ENCODE results near the gene CHMP4B. TPM values are rescaled to one million over a fixed set of nuclear protein-coding genes. Genes with fewer than 3 reads are reported as not detected.
A peak's percentile ranks its signal among the peaks of the same experiment; 100 is the strongest.

CHMP4B gene
- total RNA-seq, 6 donors from 2014 or later, result 71.2 to 139 (median 104) TPM

- H3K36me3 ChIP-seq, result peaks cover 28 to 90% (median 67%) of the 10 kb centered on the region in 4 donors
These were observed 42.3 kb downstream of the CHMP4B start for GRCh38 chr20:33853507-33853813.

GRCh38 chr20:33857722-33858563 is 46.8 kb downstream of the CHMP4B start:
- peak overlapping the region in 2 of 4 donors; percentile 32 to 61 for H3K27ac ChIP-seq
- peaks cover 14 to 49% (median 41%) of the 10 kb centered on the region in 4 donors for H3K36me3 ChIP-seq
- DNase-seq, result no peak
- no peak overlapping the region for H3K4me3 ChIP-seq
- H3K27me3 ChIP-seq, result no peaks in the 10 kb centered on the region
- no peak for TF ChIP-seq POLR2A (IDR thresholded peaks at IDR 0.05)
- no peak for TF ChIP-seq EP300 (IDR thresholded peaks at IDR 0.05)
- TF ChIP-seq CTCF (IDR thresholded peaks at IDR 0.05), result no peak
- TF ChIP-seq POLR2AphosphoS5 (IDR thresholded peaks at IDR 0.05), result no peak
- H3K4me1 ChIP-seq, result peaks cover 14 to 20% (median 17%) of the 10 kb centered on the region in 4 donors
- WGBS, 2 donors, result 83 to 87% methylated on average over 13 of the region's 13 CpGs
- ATAC-seq (ENCODE audit: low FRiP score in 2 of 2), result no peak
- no peaks in the 10 kb centered on the region for H3K9me3 ChIP-seq

More at GRCh38 chr20:33853507-33853813, 42.3 kb downstream of the CHMP4B start:
- DNase-seq, result no peak
- Histone ChIP-seq H3K4me1 (peaks cover 0 to 7% (median under 1%) of the 10 kb centered on the region in 4 donors), H3K27ac (no peak overlapping the region), H3K27me3 (no peaks in the 10 kb centered on the region), H3K4me3 (no peak overlapping the region), H3K9me3 (no peaks in the 10 kb centered on the region)
- TF ChIP-seq POLR2A (IDR thresholded peaks at IDR 0.05) (no peak), CTCF (IDR thresholded peaks at IDR 0.05) (no peak), POLR2AphosphoS5 (IDR thresholded peaks at IDR 0.05) (no peak), EP300 (IDR thresholded peaks at IDR 0.05) (no peak)
- 82 to 100% methylated on average over 9 to 13 of the region's 14 CpGs for WGBS, 2 donors
- ATAC-seq (ENCODE audit: low FRiP score in 2 of 2), result no peak

GRCh38 chr20:33858666-33859065 is 47.5 kb downstream of the CHMP4B start:
- Histone ChIP-seq H3K4me1 (peaks cover 14 to 20% (median 18%) of the 10 kb centered on the region in 4 donors), H3K9me3 (no peaks in the 10 kb centered on the region), H3K36me3 (peaks cover 12 to 42% (median 34%) of the 10 kb centered on the region in 4 donors), H3K27me3 (no peaks in the 10 kb centered on the region), H3K27ac (peak overlapping the region in 2 of 4 donors; percentile 32 to 61), H3K4me3 (no peak overlapping the region)
- DNase-seq (no peak), ATAC-seq (ENCODE audit: low FRiP score in 2 of 2) (no peak)
- 88 to 93% methylated on average over 3 to 4 of the region's 4 CpGs for WGBS, 2 donors
- TF ChIP-seq CTCF (IDR thresholded peaks at IDR 0.05), result no peak
- TF ChIP-seq POLR2AphosphoS5 (IDR thresholded peaks at IDR 0.05), result no peak
- no peak for TF ChIP-seq EP300 (IDR thresholded peaks at IDR 0.05)
- no peak for TF ChIP-seq POLR2A (IDR thresholded peaks at IDR 0.05)

GRCh38 chr20:33859157-33859695 is 48.1 kb downstream of the CHMP4B start:
- 50 to 51% methylated on average over 12 of the region's 12 CpGs for WGBS, 2 donors
- Histone ChIP-seq H3K36me3 (peaks cover 7 to 36% (median 29%) of the 10 kb centered on the region in 4 donors), H3K27me3 (no peaks in the 10 kb centered on the region), H3K4me3 (no peak overlapping the region), H3K9me3 (no peaks in the 10 kb centered on the region), H3K4me1 (peaks cover 14 to 20% (median 18%) of the 10 kb centered on the region in 4 donors), H3K27ac (peak overlapping the region in 2 of 4 donors; percentile 32 to 61)
- DNase-seq (peak in 1 of 2 donors; percentile 25), ATAC-seq (ENCODE audit: low FRiP score in 2 of 2) (no peak)
- TF ChIP-seq POLR2A (IDR thresholded peaks at IDR 0.05), result no peak
- TF ChIP-seq CTCF (IDR thresholded peaks at IDR 0.05), result no peak
- peak in 1 of 2 donors; percentile 13 for TF ChIP-seq POLR2AphosphoS5 (IDR thresholded peaks at IDR 0.05)
- TF ChIP-seq EP300 (IDR thresholded peaks at IDR 0.05), result peak in 1 of 4 donors; percentile 35

Data from upper lobe of left lung (tissue), 6 donors.